HepG2 (cell line): ENCODE data around the gene DHX58. TPM values are rescaled to one million over a fixed set of nuclear protein-coding genes. Genes with fewer than 3 reads are reported as not detected.

ENCODE experiments used
- BHLHE40 ChIP-seq: IDR thresholded peaks from 2 replicates; pipeline ENCODE4 v1.6.1; 2011; ENCODE audit warnings: low read length, improper control_type of control experiment
- CHCHD3 ChIP-seq: sonication (generic); formaldehyde crosslinking; IDR thresholded peaks from 2 replicates; pipeline ENCODE4 v1.8.0; 2022; ENCODE audit warnings: mild to moderate bottlenecking, missing genetic modification reagents, moderate library complexity
- ELF1 ChIP-seq: sonication (generic); formaldehyde crosslinking; IDR thresholded peaks from 2 replicates; pipeline ENCODE4 v1.4.0; 2020; ENCODE audit warnings: missing genetic modification reagents
- FOSL1 ChIP-seq: sonication (generic); formaldehyde crosslinking; IDR thresholded peaks from 2 replicates; pipeline ENCODE4 v1.9.0; 2021; ENCODE audit warnings: missing genetic modification reagents, borderline replicate concordance
- NFRKB ChIP-seq: fragments of 450-650 bp; IDR thresholded peaks from 2 replicates; pipeline ENCODE4 v1.6.1; 2017
- NR2F1 ChIP-seq, 2 experiments: fragments of 450-650 bp in 1 of 2; formaldehyde crosslinking in 1 of 2; IDR thresholded peaks; 2 replicates each; pipeline versions ENCODE4 v1.5.0 to v1.6.1; 2016 to 2020; ENCODE audit warnings: mild to moderate bottlenecking in 1 of 2, missing compliant biosample characterization in 1 of 2, missing genetic modification reagents in 1 of 2, moderate library complexity in 1 of 2
- YEATS2 ChIP-seq: sonication (generic); formaldehyde crosslinking; IDR thresholded peaks from 2 replicates; pipeline ENCODE4 v1.4.0; 2020; ENCODE audit warnings: missing genetic modification reagents, borderline replicate concordance
- ZFX ChIP-seq: sonication (generic); formaldehyde crosslinking; IDR thresholded peaks from 2 replicates; pipeline ENCODE4 v1.4.0; 2020; ENCODE audit warnings: mild to moderate bottlenecking, low read depth, missing genetic modification reagents, moderate library complexity
- ZMYM2 ChIP-seq: sonication (generic); formaldehyde crosslinking; IDR thresholded peaks from 2 replicates; pipeline ENCODE4 v1.8.0; 2022; ENCODE audit warnings: mild to moderate bottlenecking, missing genetic modification reagents
- ZNF331 ChIP-seq: sonication (generic); formaldehyde crosslinking; IDR thresholded peaks from 2 replicates; pipeline ENCODE4 v1.4.0; 2020; ENCODE audit warnings: missing genetic modification reagents
- ZNF335 ChIP-seq: sonication (generic); formaldehyde crosslinking; IDR thresholded peaks from 2 replicates; pipeline ENCODE4 v1.4.0; 2020; ENCODE audit warnings: missing genetic modification reagents
- ZNF441 ChIP-seq: sonication (generic); formaldehyde crosslinking; IDR thresholded peaks from 2 replicates; pipeline ENCODE4 v1.7.0; 2021; ENCODE audit warnings: missing genetic modification reagents, borderline replicate concordance
- ZNF557 ChIP-seq: sonication (generic); formaldehyde crosslinking; IDR thresholded peaks from 2 replicates; pipeline ENCODE4 v1.4.0; 2020; ENCODE audit warnings: missing genetic modification reagents
- ZNF614 ChIP-seq: IDR thresholded peaks from 2 replicates; pipeline ENCODE4 v1.6.1; 2018; ENCODE audit warnings: missing biosample characterization, missing genetic modification reagents, inconsistent platforms, borderline replicate concordance
- ZNF768 ChIP-seq: sonication (generic); formaldehyde crosslinking; IDR thresholded peaks from 2 replicates; pipeline ENCODE4 v1.4.0; 2020; ENCODE audit warnings: missing genetic modification reagents
- polyA plus RNA-seq, 8 experiments: library from polyadenylated mRNA; depleted of rRNA in 3 of 8; stranded (reverse) in 7 of 8; unstranded in 1 of 8; fragments of >200 nt; fragmentation: Illumina TruSeq in 4 of 8; extraction: Trizol in 4 of 8; gene quantifications; 2 replicates each; pipeline versions ENCODE4 v1.2.1 to v1.2.3, GENCODE V29; 2011 to 2016; ENCODE audit warnings: low read depth in 4 of 8, missing spikeins in 1 of 8, mixed read lengths in 1 of 8; ENCODE audit not compliant: insufficient read depth in 1 of 8
- total RNA-seq, 5 experiments: library from RNA; depleted of rRNA; stranded (reverse); fragments of >200 nt; fragmentation: Illumina TruSeq; extraction: Trizol; gene quantifications; 2 replicates each; pipeline ENCODE4 v1.2.3, GENCODE V29; 2016; ENCODE audit warnings: low read depth in 1 of 5
- TF ChIP-seq, protein P1 (sequence below): sonication (generic); formaldehyde crosslinking; IDR thresholded peaks from 2 replicates; pipeline ENCODE4 v1.4.0; 2020; ENCODE audit warnings: missing genetic modification reagents, borderline replicate concordance
- TF ChIP-seq, protein P2 (sequence below): sonication (generic); formaldehyde crosslinking; IDR thresholded peaks from 2 replicates; pipeline ENCODE4 v1.5.1; 2020; ENCODE audit warnings: mild to moderate bottlenecking, missing genetic modification reagents, borderline replicate concordance
- TF ChIP-seq, protein P3 (sequence below): sonication (generic); formaldehyde crosslinking; IDR thresholded peaks from 2 replicates; pipeline ENCODE4 v1.9.0; 2021; ENCODE audit warnings: missing genetic modification reagents, borderline replicate concordance

Gene DHX58
- total and polyA plus RNA-seq, 2 of the 13 experiments (the other 11 are each of a cell fraction or from before 2014, with no cell fraction given), result 6.7 to 7.8 TPM

DNA sequence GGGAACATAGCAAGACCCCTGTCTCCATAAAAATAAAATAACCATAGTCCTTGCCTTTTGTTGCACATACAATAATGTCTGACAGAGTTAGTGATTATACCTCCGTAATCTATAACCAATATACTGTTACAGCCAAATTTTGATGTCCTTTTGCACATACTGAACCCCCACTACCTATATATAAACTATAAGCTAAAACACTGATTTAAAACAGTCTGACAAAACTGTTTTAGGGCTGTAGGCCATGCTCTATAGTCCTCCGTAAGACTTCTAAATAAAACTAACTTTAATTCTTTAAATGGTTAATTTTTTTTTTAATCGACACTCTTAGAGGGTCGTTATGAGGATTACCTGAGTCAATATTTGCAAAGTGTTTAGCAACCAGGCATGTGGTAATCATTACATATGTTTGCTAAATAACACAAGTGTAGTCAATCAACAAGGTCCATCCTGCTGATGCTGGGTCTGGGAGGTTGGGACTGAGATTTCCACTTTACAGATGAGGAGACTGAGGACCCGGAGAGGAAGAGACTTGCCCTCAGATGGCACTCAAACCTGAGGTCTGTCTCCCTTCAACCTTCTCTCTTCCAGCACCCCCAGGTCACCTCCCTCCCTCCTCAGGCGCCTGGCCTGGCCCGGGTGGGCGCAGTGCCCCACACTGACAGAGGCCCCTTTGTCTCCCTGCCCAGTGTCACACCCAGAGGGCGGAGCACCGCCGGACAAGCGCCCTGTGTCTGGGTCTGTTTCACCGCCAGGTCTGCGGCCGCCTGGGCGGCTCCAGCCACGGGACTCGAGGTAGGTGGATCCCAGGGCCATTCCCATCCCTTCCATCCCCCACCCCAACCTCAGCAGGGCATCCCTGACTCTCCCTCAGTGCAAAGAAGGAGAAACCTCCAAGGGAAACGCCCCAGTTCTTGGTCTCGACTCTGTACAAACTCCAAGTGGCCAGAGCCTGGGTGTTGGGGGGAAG is 24.5 kb downstream of the DHX58 start (continued):
- TF ChIP-seq ZNF441, result no peak
- TF ChIP-seq ZNF335 (CRISPR knock-in tag), result no peak
- TF ChIP-seq BHLHE40, result peak; percentile 3; the same call in 1 of the 2 replicates
- TF ChIP-seq, protein P1, sequence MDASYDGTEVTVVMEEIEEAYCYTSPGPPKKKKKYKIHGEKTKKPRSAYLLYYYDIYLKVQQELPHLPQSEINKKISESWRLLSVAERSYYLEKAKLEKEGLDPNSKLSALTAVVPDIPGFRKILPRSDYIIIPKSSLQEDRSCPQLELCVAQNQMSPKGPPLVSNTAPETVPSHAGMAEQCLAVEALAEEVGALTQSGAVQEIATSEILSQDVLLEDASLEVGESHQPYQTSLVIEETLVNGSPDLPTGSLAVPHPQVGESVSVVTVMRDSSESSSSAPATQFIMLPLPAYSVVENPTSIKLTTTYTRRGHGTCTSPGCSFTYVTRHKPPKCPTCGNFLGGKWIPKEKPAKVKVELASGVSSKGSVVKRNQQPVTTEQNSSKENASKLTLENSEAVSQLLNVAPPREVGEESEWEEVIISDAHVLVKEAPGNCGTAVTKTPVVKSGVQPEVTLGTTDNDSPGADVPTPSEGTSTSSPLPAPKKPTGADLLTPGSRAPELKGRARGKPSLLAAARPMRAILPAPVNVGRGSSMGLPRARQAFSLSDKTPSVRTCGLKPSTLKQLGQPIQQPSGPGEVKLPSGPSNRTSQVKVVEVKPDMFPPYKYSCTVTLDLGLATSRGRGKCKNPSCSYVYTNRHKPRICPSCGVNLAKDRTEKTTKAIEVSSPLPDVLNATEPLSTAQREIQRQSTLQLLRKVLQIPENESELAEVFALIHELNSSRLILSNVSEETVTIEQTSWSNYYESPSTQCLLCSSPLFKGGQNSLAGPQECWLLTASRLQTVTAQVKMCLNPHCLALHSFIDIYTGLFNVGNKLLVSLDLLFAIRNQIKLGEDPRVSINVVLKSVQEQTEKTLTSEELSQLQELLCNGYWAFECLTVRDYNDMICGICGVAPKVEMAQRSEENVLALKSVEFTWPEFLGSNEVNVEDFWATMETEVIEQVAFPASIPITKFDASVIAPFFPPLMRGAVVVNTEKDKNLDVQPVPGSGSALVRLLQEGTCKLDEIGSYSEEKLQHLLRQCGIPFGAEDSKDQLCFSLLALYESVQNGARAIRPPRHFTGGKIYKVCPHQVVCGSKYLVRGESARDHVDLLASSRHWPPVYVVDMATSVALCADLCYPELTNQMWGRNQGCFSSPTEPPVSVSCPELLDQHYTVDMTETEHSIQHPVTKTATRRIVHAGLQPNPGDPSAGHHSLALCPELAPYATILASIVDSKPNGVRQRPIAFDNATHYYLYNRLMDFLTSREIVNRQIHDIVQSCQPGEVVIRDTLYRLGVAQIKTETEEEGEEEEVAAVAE, result no peak
- no peak for TF ChIP-seq NR2F1 (CRISPR knock-in tag; IDR thresholded peaks at IDR 0.05)
- TF ChIP-seq ZFX, result 0 out of 2 replicates have a peak, but pooled peaks have one; percentile 41
- TF ChIP-seq YEATS2 (CRISPR knock-in tag), result no peak
- no peak for TF ChIP-seq FOSL1 (CRISPR knock-in tag)
- TF ChIP-seq, protein P2, sequence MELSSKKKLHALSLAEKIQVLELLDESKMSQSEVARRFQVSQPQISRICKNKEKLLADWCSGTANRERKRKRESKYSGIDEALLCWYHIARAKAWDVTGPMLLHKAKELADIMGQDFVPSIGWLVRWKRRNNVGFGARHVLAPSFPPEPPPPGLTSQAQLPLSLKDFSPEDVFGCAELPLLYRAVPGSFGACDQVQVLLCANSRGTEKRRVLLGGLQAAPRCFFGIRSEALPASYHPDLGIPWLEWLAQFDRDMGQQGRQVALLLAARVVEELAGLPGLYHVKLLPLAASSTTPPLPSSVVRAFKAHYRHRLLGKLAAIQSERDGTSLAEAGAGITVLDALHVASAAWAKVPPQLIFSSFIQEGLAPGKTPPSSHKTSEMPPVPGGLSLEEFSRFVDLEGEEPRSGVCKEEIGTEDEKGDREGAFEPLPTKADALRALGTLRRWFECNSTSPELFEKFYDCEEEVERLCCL (CRISPR knock-in tag), result no peak
- TF ChIP-seq ZNF768 (CRISPR knock-in tag), result peak; percentile 39; the same call in 1 of the 2 replicates
- TF ChIP-seq ZNF614 (CRISPR knock-in tag), result no peak; the same call in 1 of the 2 replicates
- no peak for TF ChIP-seq ZNF557 (CRISPR knock-in tag)
- TF ChIP-seq, protein P3, sequence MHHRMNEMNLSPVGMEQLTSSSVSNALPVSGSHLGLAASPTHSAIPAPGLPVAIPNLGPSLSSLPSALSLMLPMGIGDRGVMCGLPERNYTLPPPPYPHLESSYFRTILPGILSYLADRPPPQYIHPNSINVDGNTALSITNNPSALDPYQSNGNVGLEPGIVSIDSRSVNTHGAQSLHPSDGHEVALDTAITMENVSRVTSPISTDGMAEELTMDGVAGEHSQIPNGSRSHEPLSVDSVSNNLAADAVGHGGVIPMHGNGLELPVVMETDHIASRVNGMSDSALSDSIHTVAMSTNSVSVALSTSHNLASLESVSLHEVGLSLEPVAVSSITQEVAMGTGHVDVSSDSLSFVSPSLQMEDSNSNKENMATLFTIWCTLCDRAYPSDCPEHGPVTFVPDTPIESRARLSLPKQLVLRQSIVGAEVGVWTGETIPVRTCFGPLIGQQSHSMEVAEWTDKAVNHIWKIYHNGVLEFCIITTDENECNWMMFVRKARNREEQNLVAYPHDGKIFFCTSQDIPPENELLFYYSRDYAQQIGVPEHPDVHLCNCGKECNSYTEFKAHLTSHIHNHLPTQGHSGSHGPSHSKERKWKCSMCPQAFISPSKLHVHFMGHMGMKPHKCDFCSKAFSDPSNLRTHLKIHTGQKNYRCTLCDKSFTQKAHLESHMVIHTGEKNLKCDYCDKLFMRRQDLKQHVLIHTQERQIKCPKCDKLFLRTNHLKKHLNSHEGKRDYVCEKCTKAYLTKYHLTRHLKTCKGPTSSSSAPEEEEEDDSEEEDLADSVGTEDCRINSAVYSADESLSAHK (CRISPR knock-in tag), result no peak
- 0 out of 2 replicates have a peak, but pooled peaks have one; percentile 49 for TF ChIP-seq ELF1
- TF ChIP-seq ZMYM2 (CRISPR knock-in tag), result peak; percentile 87
- TF ChIP-seq ZNF331 (CRISPR knock-in tag), result 0 out of 2 replicates have a peak, but pooled peaks have one; percentile 24
- no peak for TF ChIP-seq NFRKB
- no peak for TF ChIP-seq CHCHD3 (CRISPR knock-in tag)
